B cell (primary cell): ENCODE measurements around the gene RUFY2. TPM values are rescaled to one million over a fixed set of nuclear protein-coding genes. Genes with fewer than 3 reads are reported as not detected.

Experiments
- ATAC-seq: fragments of 200-7000 bp; cut with Tn5 transposase; one replicate; pipeline ENCODE4 v1.10.0; 2021; ENCODE audit warnings: low read depth, mild to moderate bottlenecking, moderate number of reproducible peaks, moderate library complexity
- CTCF ChIA-PET: fragments of 350-600 bp; sonication (Branson Sonifier 250); formaldehyde crosslinking; loops from one replicate; lab custom pipeline; 2021; ENCODE audit warnings: antibody characterized with exemption, inconsistent platforms; lab: Charles Lee
- POLR2A ChIA-PET: fragments of 350-600 bp; sonication (Branson Sonifier 250); formaldehyde crosslinking; loops from one replicate; lab custom pipeline; 2021; ENCODE audit warnings: antibody characterized with exemption; lab: Charles Lee
- DNase-seq: peaks from one replicate; pipeline ENCODE4 v3.0.0; 2013
- H2AFZ ChIP-seq: 2 replicates; pipeline ENCODE4 v1.6.1; 2012; ENCODE audit warnings: mild to moderate bottlenecking, low read depth, low read length; ENCODE audit not compliant: insufficient read depth, poor library complexity, severe bottlenecking
- H3K27ac ChIP-seq, 2 donors: 1 replicate in 1 of 2; 2 replicates in 1 of 2; pipeline ENCODE4 v1.5.1; 2012 to 2013; ENCODE audit warnings: low read length in 2 of 2, mild to moderate bottlenecking in 2 of 2, moderate library complexity in 1 of 2
- H3K27me3 ChIP-seq, 4 experiments: fragments of 200-600 bp in 1 of 4; sonication (generic) in 1 of 4; replicated peaks in 1 of 4; 1 replicate in 2 of 4; 2 replicates in 2 of 4; pipeline versions ENCODE4 v1.6.1 to v1.7.0; 2013 to 2016; ENCODE audit warnings: low read length in 3 of 4, mild to moderate bottlenecking in 2 of 4, mixed read lengths in 1 of 4, moderate library complexity in 1 of 4; ENCODE audit not compliant: insufficient read depth in 4 of 4, control insufficient read depth in 3 of 4; ENCODE audit errors: control extremely low read depth in 1 of 4
- H3K36me3 ChIP-seq, 2 experiments: replicated peaks in 1 of 2; 1 replicate in 1 of 2; 2 replicates in 1 of 2; pipeline versions ENCODE4 v1.6.1 to v1.7.1; 2013; ENCODE audit warnings: low read length in 1 of 2; ENCODE audit not compliant: insufficient read depth in 2 of 2, control insufficient read depth in 1 of 2; ENCODE audit errors: control extremely low read depth in 1 of 2, extremely low read depth in 1 of 2
- H3K4me1 ChIP-seq, 2 donors: fragments of 200-600 bp in 1 of 2; sonication (generic) in 1 of 2; 1 replicate in 1 of 2; 2 replicates in 1 of 2; pipeline versions ENCODE4 v1.5.1 to v1.6.1; 2013 to 2017; ENCODE audit warnings: low read length in 2 of 2; ENCODE audit not compliant: control insufficient read depth in 2 of 2, insufficient read depth in 2 of 2
- H3K4me2 ChIP-seq: replicated peaks from 2 replicates; pipeline ENCODE3; 2012; ENCODE audit warnings: mild to moderate bottlenecking, low read depth, low read length; ENCODE audit not compliant: poor library complexity, severe bottlenecking
- H3K4me3 ChIP-seq, 5 experiments: fragments of 200-600 bp in 1 of 5; sonication (generic) in 1 of 5; 1 replicate in 3 of 5; 2 replicates in 2 of 5; pipeline versions ENCODE4 v1.5.1 to v1.7.0; 2011 to 2016; ENCODE audit warnings: low read length in 4 of 5, mild to moderate bottlenecking in 4 of 5, low read depth in 2 of 5, control low read depth in 1 of 5, moderate library complexity in 1 of 5; ENCODE audit not compliant: insufficient read depth in 1 of 5; ENCODE audit errors: control extremely low read depth in 1 of 5, extremely low read depth in 1 of 5
- H3K79me2 ChIP-seq: fragments of 200-600 bp; sonication (generic); one replicate; pipeline ENCODE4 v1.6.0; 2016; ENCODE audit warnings: low read length; ENCODE audit not compliant: control insufficient read depth, insufficient read depth
- H3K9ac ChIP-seq: fragments of 200-600 bp; sonication (generic); 2 replicates; pipeline ENCODE4 v1.6.1; 2017; ENCODE audit warnings: mild to moderate bottlenecking, low read length, moderate library complexity
- H3K9me3 ChIP-seq, 3 donors: one replicate each; pipeline versions ENCODE4 v1.6.1 to v1.7.1; 2013; ENCODE audit warnings: low read length in 2 of 3; ENCODE audit not compliant: control insufficient read depth in 2 of 3, insufficient read depth in 1 of 3; ENCODE audit errors: control extremely low read depth in 1 of 3
- H4K20me1 ChIP-seq: 2 replicates; pipeline ENCODE4 v1.6.0; 2012; ENCODE audit warnings: mild to moderate bottlenecking, low read length; ENCODE audit not compliant: insufficient read depth, control insufficient read depth, poor library complexity, severe bottlenecking
- H3K27ac Mint-ChIP-seq: one replicate; pipeline ENCODE4 v1.8.0; 2021; ENCODE audit warnings: mixed read lengths
- H3K27me3 Mint-ChIP-seq: one replicate; pipeline ENCODE4 v1.8.0; 2021; ENCODE audit warnings: mixed read lengths
- H3K4me1 Mint-ChIP-seq: one replicate; pipeline ENCODE4 v1.8.0; 2021; ENCODE audit warnings: mixed read lengths
- H3K4me3 Mint-ChIP-seq: one replicate; pipeline ENCODE4 v1.8.0; 2021; ENCODE audit warnings: mixed read lengths
- H3K9me3 Mint-ChIP-seq: one replicate; pipeline ENCODE4 v1.8.0; 2022; ENCODE audit warnings: mixed read lengths; ENCODE audit not compliant: insufficient read depth
- CTCF ChIP-seq: fragments of 200-600 bp; IDR thresholded peaks from one replicate; pipeline ENCODE4 v1.8.0; 2022; ENCODE audit warnings: antibody characterized with exemption, mild to moderate bottlenecking
- EZH2 ChIP-seq: IDR thresholded peaks from 2 replicates; pipeline ENCODE4 v1.6.1; 2012; ENCODE audit warnings: borderline replicate concordance, low read depth, mild to moderate bottlenecking, moderate library complexity, low read length; ENCODE audit not compliant: insufficient read depth, poor library complexity, severe bottlenecking
- WGBS: methylation state at CpG from one replicate; pipeline ENCODE4 v1.1.5; 2013; ENCODE audit warnings: missing lambda C conversion rate; ENCODE audit not compliant: insufficient coverage; 5-methylcytosine and 5-hydroxymethylcytosine counted together
- intact Hi-C: fragments of 100-400 bp; cut with micrococcal nuclease; formaldehyde crosslinking; loops from one replicate; pipeline ENCODE4 v1.10.0; 2022
- polyA plus RNA-seq: library from polyadenylated mRNA; depleted of rRNA; stranded (reverse); fragments of >200 nt; gene quantifications from 2 replicates; pipeline ENCODE4 v1.2.3, GENCODE V29; 2012
- total RNA-seq, 2 donors: library from RNA; stranded (reverse); fragments of 120-200 nt in 1 of 2; gene quantifications; 1 replicate in 1 of 2; 2 replicates in 1 of 2; pipeline versions ENCODE4 v1.2.3 to v1.2.4, GENCODE V29; 2013 to 2022

The RUFY2 gene
- total and polyA plus RNA-seq, 2 donors (not counting 1 experiment from before 2014, with no cell fraction given) = 5.8 to 38.7 TPM

GRCh38 chr10:68440898-68441297, 33.8 kb upstream of the RUFY2 start:
- no peak overlapping the region for H3K4me3 Mint-ChIP-seq
- DNase-seq (no peak), ATAC-seq (no peak)
- H3K27me3 Mint-ChIP-seq = no peaks in the 10 kb centered on the region
- no peak overlapping the region for H3K4me3 ChIP-seq
- H4K20me1 ChIP-seq = no peaks in the 10 kb centered on the region
- no peaks in the 10 kb centered on the region for H3K9me3 ChIP-seq
- intact Hi-C loops = no loop called here
- H3K27ac Mint-ChIP-seq = no peak overlapping the region
- CTCF ChIA-PET = no interaction called here
- no peaks in the 10 kb centered on the region for H3K27me3 ChIP-seq
- no peaks in the 10 kb centered on the region for H3K9me3 Mint-ChIP-seq
- H2AFZ ChIP-seq = no peak overlapping the region
- no CpG with 5 or more reads among the region's 3 CpGs for WGBS
- no peaks in the 10 kb centered on the region for H3K4me1 ChIP-seq
- no peak overlapping the region for H3K9ac ChIP-seq
- H3K36me3 ChIP-seq = peaks cover 0 to under 1% of the 10 kb centered on the region in 2 experiments
- no peak for TF ChIP-seq CTCF
- no peak for TF ChIP-seq EZH2
- H3K27ac ChIP-seq = no peak overlapping the region
- no peak overlapping the region for H3K4me2 ChIP-seq
- H3K4me1 Mint-ChIP-seq = peaks cover 4% of the 10 kb centered on the region
- no peaks in the 10 kb centered on the region for H3K79me2 ChIP-seq
- POLR2A ChIA-PET = no interaction called here

GRCh38 chr10:68435803-68436202, 28.7 kb upstream of the RUFY2 start:
- H4K20me1 ChIP-seq = no peaks in the 10 kb centered on the region
- no peaks in the 10 kb centered on the region for H3K9me3 ChIP-seq
- peaks cover 0 to 2% of the 10 kb centered on the region in 2 experiments for H3K36me3 ChIP-seq
- intact Hi-C loops = no loop called here
- POLR2A ChIA-PET = no interaction called here
- no peak overlapping the region for H3K4me2 ChIP-seq
- ATAC-seq (no peak), DNase-seq (no peak)
- Mint-ChIP-seq H3K9me3 (no peaks in the 10 kb centered on the region), H3K4me1 (peaks cover 4% of the 10 kb centered on the region), H3K27ac (no peak overlapping the region), H3K4me3 (no peak overlapping the region), H3K27me3 (no peaks in the 10 kb centered on the region)
- no peaks in the 10 kb centered on the region for H3K4me1 ChIP-seq
- no peaks in the 10 kb centered on the region for H3K79me2 ChIP-seq
- no peak overlapping the region for H3K4me3 ChIP-seq
- H3K9ac ChIP-seq = no peak overlapping the region
- no peaks in the 10 kb centered on the region for H3K27me3 ChIP-seq
- H3K27ac ChIP-seq = no peak overlapping the region
- H2AFZ ChIP-seq = no peak overlapping the region
- CTCF ChIA-PET = no interaction called here
- TF ChIP-seq CTCF (no peak), EZH2 (no peak)
